ENCODE data around the gene ASXL1.

ASXL1 gene

GRCh38 chr20:32482442-32483261 lies 124.5 kb downstream of the ASXL1 start:
- peak; percentile 66 for DNase-seq

- peak; percentile 89 for DNase-seq
Measured at GRCh38 chr20:32483351-32484224, 125.5 kb downstream of the ASXL1 start.

- peak; percentile 75 for DNase-seq
Measured at GRCh38 chr20:32484225-32484957, 126.3 kb downstream of the ASXL1 start.

- DNase-seq, result peak; percentile 85
Measured at GRCh38 chr20:32484958-32485769, 127.0 kb downstream of the ASXL1 start.

- DNase-seq, result no peak
Measured at GRCh38 chr20:32485770-32486478, 127.8 kb downstream of the ASXL1 start.

GRCh38 chr20:32487381-32487780 lies 129.2 kb downstream of the ASXL1 start:
- no peak for DNase-seq

GRCh38 chr20:32488066-32488838 lies 130.1 kb downstream of the ASXL1 start:
- DNase-seq, result no peak

All from right hindlimb (tissue), 1 donor.